Chondrocyte (in vitro differentiated cells): ENCODE measurements around the gene CXCL10. TPM values are rescaled to one million over a fixed set of nuclear protein-coding genes. Genes with fewer than 3 reads are reported as not detected.

ENCODE experiments used
- DNase-seq: peaks from one replicate; pipeline ENCODE4 v3.0.0; 2021; ENCODE audit warnings: mixed read lengths, low spot score
- H3K27ac Mint-ChIP-seq: one replicate; pipeline ENCODE4 v1.8.0; 2021; ENCODE audit warnings: mild to moderate bottlenecking, moderate library complexity, mixed read lengths; ENCODE audit not compliant: unreplicated experiment
- H3K27me3 Mint-ChIP-seq: 2 replicates; pipeline ENCODE4 v1.8.0; 2021; ENCODE audit warnings: low read depth, mixed read lengths
- H3K36me3 Mint-ChIP-seq: 2 replicates; pipeline ENCODE4 v1.8.0; 2021; ENCODE audit warnings: low read depth, mixed read lengths
- H3K4me1 Mint-ChIP-seq: 2 replicates; pipeline ENCODE4 v1.8.0; 2021; ENCODE audit warnings: low read depth, mild to moderate bottlenecking, mixed read lengths
- H3K4me3 Mint-ChIP-seq: one replicate; pipeline ENCODE4 v1.8.0; 2021; ENCODE audit warnings: mild to moderate bottlenecking, moderate library complexity, mixed read lengths; ENCODE audit not compliant: unreplicated experiment
- H3K9me3 Mint-ChIP-seq: 2 replicates; pipeline ENCODE4 v1.8.0; 2021; ENCODE audit warnings: low read depth, mixed read lengths
- total RNA-seq: library from RNA; stranded (reverse); gene quantifications from 3 replicates; pipeline ENCODE4 v1.2.1, GENCODE V29; 2021
- TF ChIP-seq, protein P1 (sequence below): fragments of 200-600 bp; sonication (generic); IDR thresholded peaks from 2 replicates; pipeline ENCODE4 v1.5.0; 2021; ENCODE audit warnings: antibody characterized with exemption, mild to moderate bottlenecking, moderate library complexity

The CXCL10 gene
- total RNA-seq, 1 donor from 2014 or later, result not detected

DNA sequence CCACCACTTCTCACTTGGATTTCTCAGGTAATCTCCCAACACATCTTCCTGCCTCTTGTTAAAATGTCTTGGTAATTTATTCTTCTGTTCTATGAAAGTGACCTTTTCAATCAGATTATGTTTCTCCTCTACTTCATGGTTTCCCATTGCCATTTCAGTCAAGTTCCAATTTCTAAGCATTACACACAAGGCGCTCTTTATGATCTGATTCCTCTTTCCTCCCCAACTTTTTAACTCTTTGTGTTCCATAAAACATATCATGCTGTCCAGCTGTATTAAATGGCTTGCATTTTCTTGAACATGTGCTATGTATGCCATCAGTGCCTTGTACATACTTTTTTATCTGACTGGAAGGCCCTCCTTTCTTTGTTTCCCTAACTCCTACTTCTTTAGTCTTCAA lies 38.1 kb upstream of the CXCL10 start:
- TF ChIP-seq, protein P1, sequence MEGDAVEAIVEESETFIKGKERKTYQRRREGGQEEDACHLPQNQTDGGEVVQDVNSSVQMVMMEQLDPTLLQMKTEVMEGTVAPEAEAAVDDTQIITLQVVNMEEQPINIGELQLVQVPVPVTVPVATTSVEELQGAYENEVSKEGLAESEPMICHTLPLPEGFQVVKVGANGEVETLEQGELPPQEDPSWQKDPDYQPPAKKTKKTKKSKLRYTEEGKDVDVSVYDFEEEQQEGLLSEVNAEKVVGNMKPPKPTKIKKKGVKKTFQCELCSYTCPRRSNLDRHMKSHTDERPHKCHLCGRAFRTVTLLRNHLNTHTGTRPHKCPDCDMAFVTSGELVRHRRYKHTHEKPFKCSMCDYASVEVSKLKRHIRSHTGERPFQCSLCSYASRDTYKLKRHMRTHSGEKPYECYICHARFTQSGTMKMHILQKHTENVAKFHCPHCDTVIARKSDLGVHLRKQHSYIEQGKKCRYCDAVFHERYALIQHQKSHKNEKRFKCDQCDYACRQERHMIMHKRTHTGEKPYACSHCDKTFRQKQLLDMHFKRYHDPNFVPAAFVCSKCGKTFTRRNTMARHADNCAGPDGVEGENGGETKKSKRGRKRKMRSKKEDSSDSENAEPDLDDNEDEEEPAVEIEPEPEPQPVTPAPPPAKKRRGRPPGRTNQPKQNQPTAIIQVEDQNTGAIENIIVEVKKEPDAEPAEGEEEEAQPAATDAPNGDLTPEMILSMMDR, result no peak
- no peak overlapping the region for H3K27ac Mint-ChIP-seq
- H3K4me3 Mint-ChIP-seq, result no peak overlapping the region
- no peaks in the 10 kb centered on the region for H3K9me3 Mint-ChIP-seq
- DNase-seq, result no peak
- H3K4me1 Mint-ChIP-seq, result no peaks in the 10 kb centered on the region
- H3K27me3 Mint-ChIP-seq, result peaks cover 31% of the 10 kb centered on the region
- H3K36me3 Mint-ChIP-seq, result no peaks in the 10 kb centered on the region

GRCh38 chr4:76060506-76060905 lies 37.2 kb upstream of the CXCL10 start:
- Mint-ChIP-seq H3K27me3 (peaks cover 40% of the 10 kb centered on the region), H3K36me3 (no peaks in the 10 kb centered on the region), H3K4me3 (no peak overlapping the region), H3K4me1 (no peaks in the 10 kb centered on the region), H3K27ac (no peak overlapping the region), H3K9me3 (no peaks in the 10 kb centered on the region)
- TF ChIP-seq, protein P1, result no peak
- DNase-seq, result no peak

- H3K27me3 Mint-ChIP-seq, result peaks cover 47% of the 10 kb centered on the region
- no peak overlapping the region for H3K27ac Mint-ChIP-seq
- H3K36me3 Mint-ChIP-seq, result no peaks in the 10 kb centered on the region
- H3K4me3 Mint-ChIP-seq, result no peak overlapping the region
- no peaks in the 10 kb centered on the region for H3K9me3 Mint-ChIP-seq
- no peaks in the 10 kb centered on the region for H3K4me1 Mint-ChIP-seq
- no peak for DNase-seq
- TF ChIP-seq, protein P1, result no peak
Measured at GRCh38 chr4:76059750-76060149, 36.5 kb upstream of the CXCL10 start.

- no peaks in the 10 kb centered on the region for H3K36me3 Mint-ChIP-seq
- H3K4me3 Mint-ChIP-seq, result no peak overlapping the region
- no peak overlapping the region for H3K27ac Mint-ChIP-seq
- H3K27me3 Mint-ChIP-seq, result peaks cover 48% of the 10 kb centered on the region
- H3K9me3 Mint-ChIP-seq, result no peaks in the 10 kb centered on the region
- no peak for DNase-seq
- H3K4me1 Mint-ChIP-seq, result no peaks in the 10 kb centered on the region
- TF ChIP-seq, protein P1, result no peak
Measured at GRCh38 chr4:76058888-76059426, 35.7 kb upstream of the CXCL10 start.

DNA sequence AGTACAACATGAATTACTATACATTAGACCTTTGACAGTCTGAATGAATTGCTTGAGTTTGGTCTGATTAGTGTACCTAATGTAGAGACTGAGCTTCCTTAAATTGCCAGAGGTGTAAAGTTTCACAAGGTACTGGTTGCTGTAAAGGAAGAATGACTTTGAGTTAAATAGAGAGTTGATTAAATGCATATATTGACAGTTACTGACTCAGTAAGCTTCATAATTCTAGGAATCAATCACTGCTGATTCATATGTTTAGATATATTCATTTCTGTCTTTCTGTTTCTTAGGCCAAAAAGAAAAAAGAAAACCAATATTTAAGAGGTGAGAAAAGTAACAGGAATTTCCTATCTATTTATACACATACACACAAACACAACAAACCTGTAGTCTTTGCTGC lies 35.0 kb upstream of the CXCL10 start:
- H3K4me3 Mint-ChIP-seq, result no peak overlapping the region
- H3K4me1 Mint-ChIP-seq, result no peaks in the 10 kb centered on the region
- no peaks in the 10 kb centered on the region for H3K36me3 Mint-ChIP-seq
- no peak for DNase-seq
- no peaks in the 10 kb centered on the region for H3K9me3 Mint-ChIP-seq
- peaks cover 52% of the 10 kb centered on the region for H3K27me3 Mint-ChIP-seq
- TF ChIP-seq, protein P1, result no peak
- no peak overlapping the region for H3K27ac Mint-ChIP-seq
